Stimulated activated CD4-positive, alpha-beta T cell treated with anti-CD3 and anti-CD28 coated beads, Interleukin-15, amount 100 ng/mL, for 1 hour (primary cell): Measurements from ENCODE around the gene FNTB.
"Not testable (repeated sequence)": the region's sequence is repeated elsewhere in the genome, so short reads cannot be mapped to it uniquely, and the experiment has no call there.

Experiments used
- DNase-seq, 2 donors: peaks; one replicate each; pipeline ENCODE4 v3.0.0-alpha.2; 2020; ENCODE audit warnings: low read depth in 1 of 2, low spot score in 1 of 2

FNTB gene

GRCh38 chr14:65080960-65081747, 94.5 kb downstream of the FNTB start:
- no peak for DNase-seq

GRCh38 chr14:65082930-65083329, 96.2 kb downstream of the FNTB start:
- no peak for DNase-seq

DNA sequence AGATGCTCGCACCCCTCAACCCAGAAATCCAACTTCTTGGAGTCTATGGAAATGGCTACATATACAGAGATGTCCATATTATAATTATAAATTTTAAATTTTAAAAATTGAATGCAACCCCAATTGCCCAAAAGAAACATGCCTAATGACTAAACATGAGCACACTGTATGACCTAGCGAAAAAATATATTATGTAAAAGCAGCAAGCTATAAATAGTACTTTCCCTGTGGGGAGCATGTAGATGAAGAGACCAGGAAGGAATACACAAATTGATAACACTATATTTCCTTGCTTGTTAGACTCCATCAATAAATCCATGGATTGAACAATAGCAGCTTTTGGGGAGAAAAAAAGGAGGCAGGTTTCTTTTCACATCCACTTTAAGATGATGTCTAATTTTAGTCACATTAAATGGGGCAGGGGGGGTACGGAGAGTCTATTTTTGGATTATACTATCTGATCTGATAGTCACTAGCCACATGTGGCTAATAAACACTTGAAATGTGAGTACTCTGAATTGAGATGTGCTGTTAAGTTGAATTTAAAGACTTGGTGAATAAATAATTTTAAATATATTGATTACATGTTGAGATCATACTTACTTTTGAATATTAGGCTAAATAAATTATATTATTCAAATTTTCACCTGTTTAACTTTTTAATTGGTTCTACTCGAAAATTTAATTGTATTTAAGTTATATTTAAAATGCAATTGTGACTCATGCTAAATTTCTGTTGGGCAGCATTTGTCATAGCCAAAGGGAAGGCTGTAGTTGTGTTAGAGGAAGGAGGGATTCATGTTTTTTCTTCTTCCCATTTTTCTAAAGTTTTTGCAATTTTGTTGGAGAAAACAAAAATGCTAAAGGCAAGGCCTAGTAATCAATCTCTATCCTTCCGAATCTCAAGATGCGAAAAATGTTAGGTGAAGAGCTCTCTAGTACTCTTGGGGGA, 98.1 kb downstream of the FNTB start:
- no peak for DNase-seq

- not testable (repeated sequence) for DNase-seq
Measured at GRCh38 chr14:65086686-65087085, 100.0 kb downstream of the FNTB start.

GRCh38 chr14:65087835-65088234, 101.1 kb downstream of the FNTB start:
- not testable (repeated sequence) for DNase-seq

GRCh38 chr14:65092349-65092748, 105.7 kb downstream of the FNTB start:
- DNase-seq = no peak

DNA sequence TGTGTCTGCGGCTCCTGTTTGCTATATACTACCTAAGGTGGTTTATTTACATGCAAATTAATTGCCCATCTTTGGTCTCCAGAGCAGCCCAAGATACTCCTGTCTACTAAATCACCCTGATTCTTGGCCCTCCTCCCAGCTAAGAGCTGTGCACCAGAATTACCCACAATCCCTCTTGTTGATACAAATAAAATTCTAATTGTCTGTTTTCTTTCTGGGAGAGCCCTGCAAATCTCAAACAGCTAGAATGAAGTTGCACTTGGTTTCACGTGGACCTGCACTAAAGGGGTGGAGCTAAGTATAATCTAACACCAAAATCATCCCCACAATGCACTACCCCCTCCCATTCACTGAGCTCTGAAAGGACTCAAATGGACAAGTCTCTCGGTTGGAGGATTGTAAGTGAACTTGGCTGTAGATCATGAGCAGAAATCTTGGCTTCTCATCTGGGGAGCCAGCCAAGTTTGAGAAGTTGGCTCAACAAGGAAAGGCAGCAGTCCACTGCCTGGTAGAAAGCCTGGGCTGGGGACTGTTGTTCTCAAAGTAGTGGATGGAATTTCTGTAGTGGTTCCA, 109.0 kb downstream of the FNTB start:
- DNase-seq = no peak

DNA sequence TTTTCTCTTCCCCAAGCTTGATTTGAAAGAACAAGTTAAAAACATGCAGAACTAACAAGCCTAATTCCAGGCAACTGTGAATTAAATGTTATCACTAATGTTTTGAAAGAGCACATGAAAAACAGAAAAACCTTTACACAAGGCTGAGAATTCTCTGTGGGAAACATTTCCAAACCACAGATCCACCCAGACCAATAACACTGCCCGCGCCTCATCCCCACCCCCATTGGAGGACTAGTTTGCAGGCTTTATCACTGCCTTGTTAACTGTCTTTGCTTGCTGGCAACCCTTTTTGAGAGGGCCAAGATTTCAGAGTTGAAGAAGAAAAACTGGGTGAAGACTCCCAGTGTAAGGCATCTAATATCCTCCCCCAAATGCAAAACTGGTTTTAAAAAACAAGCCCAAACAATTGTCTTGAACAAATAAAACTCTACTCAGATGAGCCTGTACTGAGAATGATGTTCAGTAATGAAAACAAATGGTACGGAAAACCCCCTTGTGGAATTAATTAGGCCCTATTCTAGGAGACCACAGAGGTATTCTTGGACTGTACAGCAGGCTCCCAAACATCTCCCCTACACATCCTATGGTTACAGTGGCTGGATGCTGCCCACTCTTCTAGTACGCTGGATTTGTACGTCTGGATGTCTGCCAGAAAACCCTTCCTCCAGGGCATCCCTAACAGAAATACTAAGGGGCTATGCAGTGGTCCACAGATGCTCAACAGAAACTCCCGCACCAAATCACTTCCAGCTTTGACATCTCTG, 109.8 kb downstream of the FNTB start:
- DNase-seq = no peak

- DNase-seq = no peak
Measured at GRCh38 chr14:65098586-65098985, 111.9 kb downstream of the FNTB start.

DNA sequence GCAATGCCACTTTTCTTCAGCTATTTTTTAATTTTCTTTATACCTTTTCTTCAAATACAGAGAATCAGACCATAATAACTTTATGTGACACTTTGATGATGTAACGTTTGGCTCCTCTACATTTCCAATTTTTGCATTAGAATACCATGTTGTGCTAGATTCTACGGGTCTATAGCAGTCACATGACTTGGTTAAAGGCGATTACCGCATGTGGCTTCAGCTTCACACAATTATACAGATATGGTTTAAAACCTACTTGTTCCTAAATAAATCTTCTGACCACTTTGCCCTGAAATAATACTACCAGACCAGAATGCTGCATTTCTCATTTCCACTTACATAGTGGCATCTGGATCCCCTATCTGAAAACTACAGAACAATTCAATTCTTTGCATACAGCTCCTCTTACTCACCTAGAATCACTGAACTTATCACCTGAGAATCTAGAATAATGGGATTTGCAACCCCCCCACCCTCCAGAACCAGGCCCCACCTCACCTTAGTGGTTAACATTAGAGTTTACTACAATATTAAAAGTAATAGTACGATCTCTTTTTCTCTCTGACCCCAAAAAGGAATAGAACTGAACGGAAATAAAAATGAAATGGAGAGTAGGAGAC, 114.3 kb downstream of the FNTB start:
- no peak for DNase-seq

DNA sequence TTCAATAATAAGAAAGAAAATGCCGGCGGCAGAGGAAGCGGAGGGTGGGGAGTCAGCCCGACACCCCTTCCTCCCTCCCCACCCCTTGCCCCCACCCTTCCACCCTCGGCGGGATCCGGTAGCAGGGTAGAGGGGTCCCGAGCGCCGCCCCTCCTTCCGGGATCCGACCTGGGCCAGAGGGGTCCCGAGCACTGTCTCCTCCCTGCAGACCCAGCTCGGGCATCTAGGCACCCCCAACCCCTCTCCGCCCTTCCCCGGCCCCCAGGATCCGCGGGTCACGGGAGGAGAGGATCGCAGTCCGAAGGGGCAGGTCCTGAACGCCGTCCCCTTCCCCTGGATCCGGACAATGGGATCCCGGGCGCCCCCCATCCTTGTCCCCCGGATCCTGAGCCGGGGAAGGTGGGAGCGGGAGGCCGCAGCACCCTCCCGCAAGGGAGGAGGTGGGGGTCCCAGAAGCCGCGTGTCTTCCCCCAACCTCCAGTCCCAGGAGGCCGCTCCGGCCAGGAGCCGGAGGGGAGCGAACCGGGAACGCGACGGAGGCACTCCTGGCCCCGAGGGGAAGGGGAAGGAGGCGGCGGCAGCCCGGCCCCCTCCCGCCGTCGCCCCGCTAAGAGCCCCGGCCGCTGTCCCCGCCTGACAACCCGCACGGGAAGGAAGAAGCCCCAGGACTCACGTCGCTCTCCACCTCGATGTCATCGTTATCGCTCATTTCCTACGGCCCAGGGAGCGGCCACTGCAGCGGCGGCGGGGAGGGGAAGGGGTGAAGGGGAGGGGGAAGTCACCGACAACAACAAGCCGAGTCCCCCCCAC, 115.1 kb downstream of the FNTB start:
- peak; percentile 12 to 24 for DNase-seq

- DNase-seq = peak; percentile 92 to 97
Measured at GRCh38 chr14:65102441-65103149, 115.9 kb downstream of the FNTB start, which contains the start of gene MAX. TSS of gene MAX (minus strand) at chr14:65102517. CDS start at chr14:65102339, 178 bp downstream.

DNA sequence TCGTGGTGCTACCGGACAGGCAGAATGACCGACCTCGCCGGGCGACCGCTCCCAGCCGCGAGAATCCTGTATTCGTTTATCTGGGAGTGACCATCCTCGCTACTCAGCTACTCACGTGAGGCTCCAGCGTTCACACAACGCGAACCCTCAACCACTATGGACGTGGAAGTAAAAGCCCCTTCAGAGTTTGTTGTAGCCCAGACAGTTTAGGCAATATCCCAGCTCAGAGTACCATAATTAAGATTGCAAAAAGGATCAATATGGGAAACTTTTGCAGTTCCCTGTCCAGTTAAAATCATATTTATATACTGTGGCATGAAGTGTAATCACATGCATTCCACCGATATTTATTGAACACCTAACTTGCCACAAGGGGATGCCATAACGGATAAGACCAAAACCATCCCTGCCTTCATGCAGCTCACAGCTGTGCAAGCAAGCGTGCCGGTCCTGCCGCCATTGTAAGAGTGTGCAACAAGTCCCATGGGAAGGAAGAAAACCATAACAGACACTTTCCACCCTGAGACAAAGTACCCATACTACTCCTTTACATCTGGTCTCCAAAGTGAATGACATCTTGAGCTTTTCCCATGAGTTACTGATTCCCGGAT, 116.6 kb downstream of the FNTB start:
- DNase-seq = no peak

DNA sequence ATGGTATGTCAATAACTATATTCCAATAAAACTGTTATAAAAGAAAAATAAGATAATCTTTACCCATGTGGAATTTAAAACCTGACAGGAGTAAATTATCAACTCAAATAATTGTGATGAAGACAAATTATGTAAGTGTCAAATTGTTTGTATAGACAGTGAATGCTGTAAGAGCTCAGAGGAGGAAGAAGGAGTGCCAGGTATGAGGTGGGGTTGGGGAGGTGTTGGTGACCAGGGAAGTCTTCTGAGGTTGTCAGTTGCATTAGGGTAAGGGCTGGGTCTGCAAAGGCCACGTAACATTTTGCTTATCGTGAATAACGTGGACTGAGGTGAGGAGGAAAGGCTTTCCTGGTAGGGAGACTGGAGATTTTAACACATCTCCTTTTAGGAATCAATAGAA, 118.1 kb downstream of the FNTB start:
- DNase-seq = no peak

DNA sequence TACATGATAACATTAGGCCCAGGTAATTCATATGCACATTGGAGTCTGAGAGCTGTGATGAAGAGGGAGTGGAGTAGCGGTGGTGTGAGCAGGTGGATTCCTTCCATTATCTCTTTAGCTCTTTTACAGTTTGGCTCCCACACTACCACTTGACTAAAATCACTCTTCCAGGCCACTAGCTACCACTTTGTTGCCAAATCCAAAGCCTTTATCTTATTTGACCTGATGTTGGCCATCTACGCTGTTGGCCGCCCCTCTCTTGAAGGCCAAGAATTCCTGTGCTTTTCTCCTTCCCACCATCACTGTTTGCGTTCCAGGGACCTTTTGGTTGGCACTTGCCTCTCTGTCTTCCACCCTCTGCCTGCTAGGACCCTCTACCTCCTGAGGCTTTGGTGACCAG, 119.6 kb downstream of the FNTB start:
- no peak for DNase-seq

- no peak for DNase-seq
Measured at GRCh38 chr14:65106736-65107135, 120.0 kb downstream of the FNTB start.

- no peak for DNase-seq
Measured at GRCh38 chr14:65107200-65107599, 120.5 kb downstream of the FNTB start.

GRCh38 chr14:65109357-65109756, 122.7 kb downstream of the FNTB start:
- no peak for DNase-seq

DNA sequence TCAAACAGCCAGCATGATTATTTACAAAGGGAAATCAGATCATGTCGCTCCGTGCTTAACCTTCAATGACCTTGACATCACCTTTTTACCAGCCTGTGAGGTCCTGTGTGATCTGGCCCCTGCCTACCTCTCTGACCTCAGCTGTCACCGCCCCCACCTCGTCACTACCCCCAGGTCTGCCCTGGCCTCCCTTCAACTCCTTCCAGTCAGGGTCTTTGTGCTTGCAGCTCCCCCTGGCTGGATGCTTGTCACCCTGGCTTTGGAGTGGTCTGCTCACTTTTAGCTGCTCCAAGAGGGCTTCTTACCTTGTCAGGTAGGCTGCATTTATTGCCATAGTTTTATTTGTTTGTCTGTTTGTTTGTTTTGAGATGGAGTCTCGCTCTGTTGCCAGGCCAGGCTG, 123.8 kb downstream of the FNTB start:
- no peak for DNase-seq
